Measurements from ENCODE around the gene SYNE4. TPM values are rescaled to one million over a fixed set of nuclear protein-coding genes. Genes with fewer than 3 reads are reported as not detected.

Gene SYNE4
- total RNA-seq, 1 donor from 2014 or later = 1.1 TPM

- Histone ChIP-seq H2AFZ (ENCODE audit: low read depth, low read length) (peak within 1 kb of the TSS; percentile 85), H3K9ac (ENCODE audit: low read length) (peak within 1 kb of the TSS; percentile 83), H3K27ac (ENCODE audit: low read depth, low read length) (peak within 1 kb of the TSS; percentile 89), H3K36me3 (ENCODE audit: insufficient read depth, low read length) (no peaks in the 10 kb centered on the region), H4K20me1 (ENCODE audit: insufficient read depth, low read length) (no peaks in the 10 kb centered on the region), H3K27me3 (ENCODE audit: insufficient read depth, low read length) (no peaks in the 10 kb centered on the region), H3K9me3 (ENCODE audit: insufficient read depth, low read depth, low read length) (no peaks in the 10 kb centered on the region), H3K4me3 (ENCODE audit: insufficient read depth, low read depth, low read length) (peak within 1 kb of the TSS; percentile 84), H3K79me2 (ENCODE audit: insufficient read depth, low read length) (peaks cover 27% of the 10 kb centered on the region), H3K4me2 (ENCODE audit: low read length) (peak within 1 kb of the TSS; percentile 98), H3K4me1 (ENCODE audit: insufficient read depth, low read length) (peaks cover 3% of the 10 kb centered on the region)
- H3K27ac Mint-ChIP-seq (ENCODE audit: unreplicated experiment) = peak within 1 kb of the TSS; percentile 83
- peak within 1 kb of the TSS; percentile 94 for H3K4me3 Mint-ChIP-seq (ENCODE audit: unreplicated experiment)
- FAIRE-seq (peak; percentile 5), DNase-seq (ENCODE audit: low read depth) (peak; percentile 96)
- no peaks in the 10 kb centered on the region for H3K27me3 Mint-ChIP-seq (ENCODE audit: low read depth, unreplicated experiment)
- peaks cover 2% of the 10 kb centered on the region for H3K36me3 Mint-ChIP-seq (ENCODE audit: low read depth, unreplicated experiment)
- H3K4me1 Mint-ChIP-seq (ENCODE audit: low read depth, unreplicated experiment) = no peaks in the 10 kb centered on the region
- H3K9me3 Mint-ChIP-seq (ENCODE audit: unreplicated experiment) = no peaks in the 10 kb centered on the region
- no peak for TF ChIP-seq EZH2 (IDR thresholded peaks at IDR 0.05; ENCODE audit: insufficient read depth, low read length)
- TF ChIP-seq CTCF (IDR thresholded peaks at IDR 0.05; ENCODE audit: insufficient read depth, low read depth, low read length) = peak; percentile 28
These were observed 45.6 kb upstream of the SYNE4 start, which contains the start of gene THAP8 for GRCh38 chr19:36054119-36054732. TSS of gene THAP8 (minus strand) at chr19:36054285. CDS start at chr19:36054217, 68 bp downstream.

- TF ChIP-seq CTCF (IDR thresholded peaks at IDR 0.05; ENCODE audit: insufficient read depth, low read depth, low read length) = no peak
- TF ChIP-seq EZH2 (IDR thresholded peaks at IDR 0.05; ENCODE audit: insufficient read depth, low read length) = no peak
- Histone ChIP-seq H3K27me3 (ENCODE audit: insufficient read depth, low read length) (no peaks in the 10 kb centered on the region), H3K4me2 (ENCODE audit: low read length) (no peak overlapping the region), H4K20me1 (ENCODE audit: insufficient read depth, low read length) (no peaks in the 10 kb centered on the region), H3K4me1 (ENCODE audit: insufficient read depth, low read length) (peaks cover 3% of the 10 kb centered on the region), H3K27ac (ENCODE audit: low read depth, low read length) (no peak overlapping the region), H3K9ac (ENCODE audit: low read length) (no peak overlapping the region), H3K9me3 (ENCODE audit: insufficient read depth, low read depth, low read length) (no peaks in the 10 kb centered on the region), H2AFZ (ENCODE audit: low read depth, low read length) (no peak overlapping the region), H3K79me2 (ENCODE audit: insufficient read depth, low read length) (peaks cover 16% of the 10 kb centered on the region), H3K4me3 (ENCODE audit: insufficient read depth, low read depth, low read length) (no peak overlapping the region), H3K36me3 (ENCODE audit: insufficient read depth, low read length) (no peaks in the 10 kb centered on the region)
- no peak for DNase-seq (ENCODE audit: low read depth)
- Mint-ChIP-seq H3K9me3 (ENCODE audit: unreplicated experiment) (no peaks in the 10 kb centered on the region), H3K36me3 (ENCODE audit: low read depth, unreplicated experiment) (peaks cover 4% of the 10 kb centered on the region), H3K27me3 (ENCODE audit: low read depth, unreplicated experiment) (no peaks in the 10 kb centered on the region), H3K4me1 (ENCODE audit: low read depth, unreplicated experiment) (no peaks in the 10 kb centered on the region), H3K27ac (ENCODE audit: unreplicated experiment) (no peak overlapping the region), H3K4me3 (ENCODE audit: unreplicated experiment) (peak overlapping the region; percentile 50)
- no peak for FAIRE-seq
These were observed 43.0 kb upstream of the SYNE4 start for GRCh38 chr19:36051637-36052036.

- no peak overlapping the region for H2AFZ ChIP-seq (ENCODE audit: low read depth, low read length)
- H3K4me1 Mint-ChIP-seq (ENCODE audit: low read depth, unreplicated experiment) = no peaks in the 10 kb centered on the region
- H3K9me3 Mint-ChIP-seq (ENCODE audit: unreplicated experiment) = no peaks in the 10 kb centered on the region
- TF ChIP-seq CTCF (IDR thresholded peaks at IDR 0.05; ENCODE audit: insufficient read depth, low read depth, low read length) (no peak), EZH2 (IDR thresholded peaks at IDR 0.05; ENCODE audit: insufficient read depth, low read length) (no peak)
- H3K27ac ChIP-seq (ENCODE audit: low read depth, low read length) = no peak overlapping the region
- no peaks in the 10 kb centered on the region for H4K20me1 ChIP-seq (ENCODE audit: insufficient read depth, low read length)
- H3K27me3 Mint-ChIP-seq (ENCODE audit: low read depth, unreplicated experiment) = no peaks in the 10 kb centered on the region
- no peak overlapping the region for H3K4me3 ChIP-seq (ENCODE audit: insufficient read depth, low read depth, low read length)
- H3K4me1 ChIP-seq (ENCODE audit: insufficient read depth, low read length) = peaks cover 3% of the 10 kb centered on the region
- DNase-seq (ENCODE audit: low read depth) (no peak), FAIRE-seq (no peak)
- H3K27ac Mint-ChIP-seq (ENCODE audit: unreplicated experiment) = no peak overlapping the region
- peaks cover 12% of the 10 kb centered on the region for H3K79me2 ChIP-seq (ENCODE audit: insufficient read depth, low read length)
- H3K4me2 ChIP-seq (ENCODE audit: low read length) = no peak overlapping the region
- H3K9ac ChIP-seq (ENCODE audit: low read length) = no peak overlapping the region
- H3K36me3 ChIP-seq (ENCODE audit: insufficient read depth, low read length) = no peaks in the 10 kb centered on the region
- no peaks in the 10 kb centered on the region for H3K27me3 ChIP-seq (ENCODE audit: insufficient read depth, low read length)
- H3K9me3 ChIP-seq (ENCODE audit: insufficient read depth, low read depth, low read length) = no peaks in the 10 kb centered on the region
- H3K4me3 Mint-ChIP-seq (ENCODE audit: unreplicated experiment) = no peak overlapping the region
- H3K36me3 Mint-ChIP-seq (ENCODE audit: low read depth, unreplicated experiment) = peaks cover 5% of the 10 kb centered on the region
These were observed 42.6 kb upstream of the SYNE4 start for GRCh38 chr19:36051236-36051635.

All from astrocyte (in vitro differentiated cells and primary cell).